IMR-90 (cell line): Measurements from ENCODE around the gene TMEM204. TPM values are rescaled to one million over a fixed set of nuclear protein-coding genes. Genes with fewer than 3 reads are reported as not detected.

Source experiments
- ATAC-seq: fragments of 200-7000 bp; cut with Tn5 transposase; 2 replicates; pipeline ENCODE4 v1.9.1; 2020; ENCODE audit warnings: low read depth, mild to moderate bottlenecking, moderate library complexity
- BruUV-seq: library from RNA; stranded (reverse); fragments of 400-500 nt; replicated peaks from 2 replicates; lab custom pipeline; 2021; lab: Mats Ljungman, UMichigan
- CTCF ChIA-PET: fragments of 300-600 bp; formaldehyde crosslinking; extraction: SDS; loops from one replicate; lab custom pipeline; 2021; ENCODE audit warnings: antibody characterized with exemption; lab: Yijun Ruan, JAX
- POLR2A ChIA-PET: fragments of 300-600 bp; sonication (Branson Sonifier 250); formaldehyde crosslinking; loops from one replicate; lab custom pipeline; 2022; ENCODE audit warnings: antibody characterized with exemption; ENCODE audit not compliant: unreplicated experiment; lab: Charles Lee
- DNase-seq: peaks from one replicate; pipeline ENCODE4 v3.0.0; 2013
- H2AFZ ChIP-seq: replicated peaks from 2 replicates; pipeline ENCODE3; 2013; ENCODE audit warnings: low read length, mild to moderate bottlenecking; ENCODE audit not compliant: poor library complexity
- H2AK5ac ChIP-seq: 2 replicates; pipeline ENCODE4 v1.6.1; 2013; ENCODE audit warnings: low read depth, low read length, inconsistent platforms
- H2AK9ac ChIP-seq: replicated peaks from 2 replicates; pipeline ENCODE3; 2013; ENCODE audit warnings: mild to moderate bottlenecking, low read depth, low read length, moderate library complexity; ENCODE audit not compliant: poor library complexity
- H2BK120ac ChIP-seq: 2 replicates; pipeline ENCODE4 v1.6.1; 2013; ENCODE audit warnings: low read depth, low read length, inconsistent platforms
- H2BK15ac ChIP-seq: 3 replicates; pipeline ENCODE4 v1.6.1; 2013; ENCODE audit warnings: low read depth, low read length, inconsistent platforms
- H2BK20ac ChIP-seq: 2 replicates; pipeline ENCODE4 v1.6.1; 2013; ENCODE audit warnings: low read depth, mild to moderate bottlenecking, inconsistent platforms, low read length, moderate library complexity
- H2BK5ac ChIP-seq: 2 replicates; pipeline ENCODE4 v1.6.1; 2013; ENCODE audit warnings: mild to moderate bottlenecking, low read depth, low read length, inconsistent platforms; ENCODE audit not compliant: poor library complexity, severe bottlenecking
- H3K14ac ChIP-seq: replicated peaks from 2 replicates; pipeline ENCODE4 v1.6.1; 2013; ENCODE audit warnings: low read depth, low read length, inconsistent platforms
- H3K18ac ChIP-seq: 2 replicates; pipeline ENCODE4 v1.6.1; 2013; ENCODE audit warnings: low read depth, low read length, control low read depth
- H3K23ac ChIP-seq: 2 replicates; pipeline ENCODE4 v1.6.1; 2013; ENCODE audit warnings: low read depth, low read length, inconsistent platforms
- H3K27ac ChIP-seq: 2 replicates; pipeline ENCODE4 v1.5.1; 2013; ENCODE audit warnings: mild to moderate bottlenecking, control low read depth, low read length; ENCODE audit not compliant: insufficient read depth
- H3K27me3 ChIP-seq: 2 replicates; pipeline ENCODE4 v1.6.1; 2013; ENCODE audit warnings: low read length; ENCODE audit not compliant: control insufficient read depth, insufficient read depth
- H3K36me3 ChIP-seq: 2 replicates; pipeline ENCODE4 v1.6.1; 2013; ENCODE audit warnings: low read length, mixed read lengths; ENCODE audit not compliant: control insufficient read depth, insufficient read depth
- H3K4ac ChIP-seq: 2 replicates; pipeline ENCODE4 v1.6.1; 2013; ENCODE audit warnings: low read depth, low read length, inconsistent platforms
- H3K4me1 ChIP-seq: 2 replicates; pipeline ENCODE4 v1.6.1; 2013; ENCODE audit warnings: low read length, mixed read lengths; ENCODE audit not compliant: control insufficient read depth, insufficient read depth
- H3K4me2 ChIP-seq: 2 replicates; pipeline ENCODE4 v1.6.1; 2013; ENCODE audit warnings: low read depth, mild to moderate bottlenecking, control low read depth, low read length, moderate library complexity
- H3K4me3 ChIP-seq: 2 replicates; pipeline ENCODE4 v1.5.1; 2013; ENCODE audit warnings: low read depth, mild to moderate bottlenecking, control low read depth, low read length, moderate library complexity; ENCODE audit not compliant: insufficient read depth
- H3K56ac ChIP-seq: 2 replicates; pipeline ENCODE4 v1.6.1; 2013; ENCODE audit warnings: low read length, inconsistent platforms; ENCODE audit not compliant: insufficient read depth; ENCODE audit errors: extremely low read depth
- H3K79me1 ChIP-seq, 2 experiments: 2 replicates each; pipeline ENCODE4 v1.6.1; 2013; ENCODE audit warnings: low read length in 2 of 2, inconsistent platforms in 1 of 2, low read depth in 1 of 2
- H3K9ac ChIP-seq: 2 replicates; pipeline ENCODE4 v1.6.1; 2013; ENCODE audit warnings: low read depth, low read length, control low read depth
- H3K9me1 ChIP-seq: 2 replicates; pipeline ENCODE4 v1.6.1; 2013; ENCODE audit warnings: low read length, inconsistent platforms; ENCODE audit not compliant: insufficient read depth
- H3K9me3 ChIP-seq: 2 replicates; pipeline ENCODE4 v1.6.1; 2013; ENCODE audit warnings: low read length; ENCODE audit not compliant: control insufficient read depth, insufficient read depth
- H4K20me1 ChIP-seq: 2 replicates; pipeline ENCODE4 v1.6.1; 2013; ENCODE audit warnings: low read length, inconsistent platforms; ENCODE audit not compliant: insufficient read depth
- H4K5ac ChIP-seq: 2 replicates; pipeline ENCODE4 v1.6.1; 2013; ENCODE audit warnings: mild to moderate bottlenecking, low read depth, low read length, control low read depth
- H4K8ac ChIP-seq, 2 experiments: 2 replicates each; pipeline ENCODE4 v1.6.1; 2013; ENCODE audit warnings: low read depth in 2 of 2, low read length in 2 of 2, control low read depth in 1 of 2, inconsistent platforms in 1 of 2
- H4K91ac ChIP-seq: 2 replicates; pipeline ENCODE4 v1.6.1; 2013; ENCODE audit warnings: low read depth, low read length, inconsistent platforms; ENCODE audit not compliant: insufficient read depth
- CHD1 ChIP-seq: IDR thresholded peaks from 2 replicates; pipeline ENCODE4 v1.6.1; 2012; ENCODE audit warnings: low read depth, low read length, improper control_type of control experiment
- CTCF ChIP-seq: conservative IDR thresholded peaks from 2 replicates; pipeline ENCODE4 v1.5.1; 2012; ENCODE audit warnings: mild to moderate bottlenecking, low read depth, low read length, improper control_type of control experiment
- ELK1 ChIP-seq: fragments of 150-350 bp; IDR thresholded peaks from 2 replicates; pipeline ENCODE4 v1.6.1; 2016; ENCODE audit warnings: low read depth, mild to moderate bottlenecking, low read length, moderate library complexity, borderline replicate concordance
- FOS ChIP-seq: fragments of 150-350 bp; IDR thresholded peaks from 2 replicates; pipeline ENCODE4 v1.6.1; 2016; ENCODE audit warnings: low read depth, low read length
- MAZ ChIP-seq: IDR thresholded peaks from 2 replicates; pipeline ENCODE4 v1.6.1; 2012; ENCODE audit warnings: low read depth, mild to moderate bottlenecking, low read length, improper control_type of control experiment, moderate library complexity, borderline replicate concordance
- MXI1 ChIP-seq: IDR thresholded peaks from 2 replicates; pipeline ENCODE4 v1.6.1; 2012; ENCODE audit warnings: low read depth, mild to moderate bottlenecking, low read length, moderate library complexity, borderline replicate concordance
- RAD21 ChIP-seq: IDR thresholded peaks from 2 replicates; pipeline ENCODE4 v1.6.1; 2012; ENCODE audit warnings: low read length, improper control_type of control experiment
- RCOR1 ChIP-seq: IDR thresholded peaks from 2 replicates; pipeline ENCODE4 v1.6.1; 2012; ENCODE audit warnings: mild to moderate bottlenecking, low read length, improper control_type of control experiment; ENCODE audit not compliant: insufficient replicate concordance
- RFX5 ChIP-seq: IDR thresholded peaks from 2 replicates; pipeline ENCODE4 v1.8.0; 2012; ENCODE audit warnings: low read depth, mild to moderate bottlenecking, low read length, moderate library complexity
- WGBS, 2 experiments: methylation state at CpG; one replicate each; pipeline versions ENCODE4 v1.1.5 to v1.1.7; 2013; ENCODE audit warnings: missing lambda C conversion rate in 2 of 2; ENCODE audit not compliant: insufficient read length in 1 of 2; ENCODE audit errors: extremely low coverage in 2 of 2; 5-methylcytosine and 5-hydroxymethylcytosine counted together
- dilution Hi-C: fragments of 300-500 bp; cut with HindIII; formaldehyde crosslinking; loops from one replicate; pipeline ENCODE4 v1.14.3; 2018; ENCODE audit warnings: low sequenced_read_pairs; ENCODE audit not compliant: unreplicated experiment
- in situ Hi-C: fragments of 300-500 bp; cut with MboI; formaldehyde crosslinking; loops from 3 replicates; pipeline ENCODE4 v1.14.3; 2019; ENCODE audit warnings: low sequenced_read_pairs, inconsistent platforms, mixed read lengths
- intact Hi-C: fragments of 100-400 bp; cut with micrococcal nuclease; formaldehyde crosslinking; loops from 2 replicates; pipeline ENCODE4 v1.10.0; 2022
- polyA plus RNA-seq, 3 experiments: library from polyadenylated mRNA; depleted of rRNA; stranded (reverse); fragments of >200 nt; gene quantifications; 2 replicates each; pipeline ENCODE4 v1.2.3, GENCODE V29; 2012; ENCODE audit warnings: low replicate concordance in 1 of 3
- total RNA-seq: library from RNA; depleted of rRNA; stranded (reverse); fragments of >200 nt; gene quantifications from 2 replicates; pipeline ENCODE4 v1.2.3, GENCODE V29; 2012

The TMEM204 gene
- total and polyA plus RNA-seq, 2 of the 4 experiments (the other 2 are of a cell fraction): 7.0 to 12.3 TPM

GRCh38 chr16:1560866-1561265 is 27.4 kb downstream of the TMEM204 start:
- Histone ChIP-seq H4K8ac (no peak overlapping the region), H4K5ac (no peak overlapping the region), H2BK15ac (no peak overlapping the region), H3K18ac (no peak overlapping the region), H2BK5ac (no peak overlapping the region), H3K56ac (no peak overlapping the region), H2AK9ac (no peak overlapping the region), H2AFZ (no peak overlapping the region), H3K27me3 (no peaks in the 10 kb centered on the region), H3K36me3 (peaks cover 55% of the 10 kb centered on the region), H4K20me1 (no peaks in the 10 kb centered on the region), H3K79me1 (no peaks in the 10 kb centered on the region), H2AK5ac (no peak overlapping the region), H3K14ac (no peak overlapping the region), H3K23ac (no peak overlapping the region), H3K4me2 (no peak overlapping the region), H3K4me3 (no peak overlapping the region), H4K91ac (no peak overlapping the region), H3K4ac (no peak overlapping the region), H3K4me1 (no peaks in the 10 kb centered on the region), H2BK120ac (no peak overlapping the region), H3K27ac (no peak overlapping the region), H3K9me1 (no peaks in the 10 kb centered on the region), H2BK20ac (no peak overlapping the region), H3K9me3 (no peaks in the 10 kb centered on the region), H3K9ac (no peak overlapping the region)
- in situ Hi-C loops (no loop called here), dilution Hi-C loops (no loop called here), intact Hi-C loops (no loop called here)
- ChIA-PET POLR2A (no interaction called here), CTCF (no interaction called here)
- no peak for DNase-seq
- TF ChIP-seq CHD1 (no peak), MXI1 (no peak), RFX5 (no peak), RAD21 (no peak), ELK1 (no peak), MAZ (no peak), RCOR1 (no peak), CTCF (no peak), FOS (no peak)
- 98% methylated on average over 10 of the region's 12 CpGs; no CpG with 5 or more reads in 1 of the 2 experiments for WGBS, 2 experiments
- no peak for ATAC-seq
- no TSS peak for BruUV-seq
